ENCODE data around the gene GPR153. TPM values are rescaled to one million over a fixed set of nuclear protein-coding genes. Genes with fewer than 3 reads are reported as not detected.
"Not testable (repeated sequence)": the region's sequence is repeated elsewhere in the genome, so short reads cannot be mapped to it uniquely, and the experiment has no call there.

GPR153 gene
- total RNA-seq: 10 to 100 TPM in 3 of 4 donors, 1 to 10 TPM in 1; 5.6 to 16.1 (median 14.2) TPM

DNA sequence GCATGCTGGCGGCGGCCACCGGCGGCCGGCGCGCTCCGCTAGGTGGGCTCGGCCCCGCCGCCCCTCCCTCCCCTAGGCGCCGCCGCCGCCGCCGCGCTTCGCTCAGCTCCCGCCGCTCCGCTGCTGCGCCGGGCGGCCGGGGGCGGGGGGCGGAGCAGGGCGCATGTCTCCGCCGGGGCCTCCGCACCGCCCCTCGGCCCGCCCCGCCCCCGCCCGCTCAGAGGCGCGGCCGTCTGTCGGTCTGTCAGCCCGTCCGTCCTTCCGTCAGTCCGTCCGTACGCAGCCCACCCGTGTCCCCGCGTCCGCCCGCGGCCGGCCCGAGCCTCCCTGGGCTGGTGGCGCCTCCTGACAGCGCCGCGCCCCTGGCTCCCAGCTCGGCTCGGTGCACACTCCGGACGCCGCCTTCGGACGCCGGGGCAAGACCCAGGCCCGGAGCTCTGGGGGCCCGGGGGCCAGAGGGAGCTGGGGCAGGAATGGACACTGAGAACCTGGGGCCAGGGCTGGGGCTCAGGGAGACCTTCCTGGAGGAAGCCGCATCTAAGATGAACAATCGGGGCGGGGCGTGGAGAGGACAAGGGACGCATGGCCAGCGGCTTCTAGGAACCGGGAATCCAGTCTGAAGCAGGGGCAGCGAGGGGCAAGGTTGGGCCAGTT is at the start of gene GPR153:
Gene GPR153, minus strand, starts transcription at position 138 of the 654 bp plus-strand sequence. CDS start 6,193 bp downstream, outside the sequence.
- peak within 1 kb of the TSS; percentile 88 for H3K4me3 ChIP-seq
- H3K9me3 ChIP-seq: no peaks in the 10 kb centered on the region
- DNase-seq (ENCODE audit: low spot score in 2 of 2): peak in 1 of 2 donors; percentile 79
- whole genome bisulfite sequencing: 1% methylated on average over 27 of the region's 78 CpGs
- TF ChIP-seq POLR2AphosphoS5 (IDR thresholded peaks at IDR 0.05) (no peak), EP300 (IDR thresholded peaks at IDR 0.05) (no peak), POLR2A (IDR thresholded peaks at IDR 0.05) (no peak)
- TF ChIP-seq, protein P1, sequence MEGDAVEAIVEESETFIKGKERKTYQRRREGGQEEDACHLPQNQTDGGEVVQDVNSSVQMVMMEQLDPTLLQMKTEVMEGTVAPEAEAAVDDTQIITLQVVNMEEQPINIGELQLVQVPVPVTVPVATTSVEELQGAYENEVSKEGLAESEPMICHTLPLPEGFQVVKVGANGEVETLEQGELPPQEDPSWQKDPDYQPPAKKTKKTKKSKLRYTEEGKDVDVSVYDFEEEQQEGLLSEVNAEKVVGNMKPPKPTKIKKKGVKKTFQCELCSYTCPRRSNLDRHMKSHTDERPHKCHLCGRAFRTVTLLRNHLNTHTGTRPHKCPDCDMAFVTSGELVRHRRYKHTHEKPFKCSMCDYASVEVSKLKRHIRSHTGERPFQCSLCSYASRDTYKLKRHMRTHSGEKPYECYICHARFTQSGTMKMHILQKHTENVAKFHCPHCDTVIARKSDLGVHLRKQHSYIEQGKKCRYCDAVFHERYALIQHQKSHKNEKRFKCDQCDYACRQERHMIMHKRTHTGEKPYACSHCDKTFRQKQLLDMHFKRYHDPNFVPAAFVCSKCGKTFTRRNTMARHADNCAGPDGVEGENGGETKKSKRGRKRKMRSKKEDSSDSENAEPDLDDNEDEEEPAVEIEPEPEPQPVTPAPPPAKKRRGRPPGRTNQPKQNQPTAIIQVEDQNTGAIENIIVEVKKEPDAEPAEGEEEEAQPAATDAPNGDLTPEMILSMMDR (IDR thresholded peaks at IDR 0.05): no peak
- peaks cover 66% of the 10 kb centered on the region for H3K4me1 ChIP-seq
- peak within 1 kb of the TSS; percentile 61 for H3K27ac ChIP-seq
- no peaks in the 10 kb centered on the region for H3K27me3 ChIP-seq
- H3K36me3 ChIP-seq: no peaks in the 10 kb centered on the region

- Histone ChIP-seq H3K9me3 (no peaks in the 10 kb centered on the region), H3K36me3 (no peaks in the 10 kb centered on the region), H3K27ac (no peak overlapping the region), H3K27me3 (no peaks in the 10 kb centered on the region), H3K4me1 (peaks cover 4% of the 10 kb centered on the region), H3K4me3 (no peak overlapping the region)
- WGBS: 94% methylated on average over 9 of the region's 9 CpGs
- no peak for TF ChIP-seq POLR2AphosphoS5 (IDR thresholded peaks at IDR 0.05)
- TF ChIP-seq POLR2A (IDR thresholded peaks at IDR 0.05): no peak
- no peak for DNase-seq (ENCODE audit: low spot score in 2 of 2)
These were observed 49.4 kb upstream of the GPR153 start for GRCh38 chr1:6310116-6310848.

- 81% methylated on average over 7 of the region's 7 CpGs for WGBS
- Histone ChIP-seq H3K4me1 (peaks cover 4% of the 10 kb centered on the region), H3K4me3 (no peak overlapping the region), H3K27ac (no peak overlapping the region), H3K9me3 (no peaks in the 10 kb centered on the region), H3K27me3 (no peaks in the 10 kb centered on the region), H3K36me3 (no peaks in the 10 kb centered on the region)
- TF ChIP-seq, protein P1 (IDR thresholded peaks at IDR 0.05): no peak
- TF ChIP-seq POLR2AphosphoS5 (IDR thresholded peaks at IDR 0.05) (no peak), EP300 (IDR thresholded peaks at IDR 0.05) (no peak), POLR2A (IDR thresholded peaks at IDR 0.05) (no peak)
- no peak for DNase-seq (ENCODE audit: low spot score in 2 of 2)
These were observed 48.7 kb upstream of the GPR153 start for GRCh38 chr1:6309564-6309963.

DNA sequence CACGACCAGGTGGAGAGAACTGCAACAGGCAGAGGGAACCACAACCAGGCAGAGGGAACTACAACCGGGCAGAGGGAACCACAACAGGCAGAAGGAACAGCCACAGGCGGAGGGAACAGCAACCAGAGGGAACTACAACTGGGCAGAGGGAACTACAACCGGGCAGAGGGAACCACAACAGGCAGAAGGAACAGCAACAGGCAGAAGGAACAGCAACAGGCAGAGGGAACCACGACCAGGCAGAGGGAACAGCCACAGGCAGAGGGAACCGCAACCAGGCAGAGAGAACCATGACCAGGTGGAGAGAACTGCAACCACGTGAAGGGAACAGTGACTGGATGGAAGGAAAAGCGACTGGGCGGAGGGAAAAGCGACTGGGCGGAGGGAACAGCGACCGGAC is 47.6 kb upstream of the GPR153 start:
- Histone ChIP-seq H3K4me3 (no peak overlapping the region), H3K4me1 (peaks cover 4% of the 10 kb centered on the region), H3K27ac (no peak overlapping the region), H3K36me3 (no peaks in the 10 kb centered on the region), H3K27me3 (no peaks in the 10 kb centered on the region), H3K9me3 (no peaks in the 10 kb centered on the region)
- WGBS: 91% methylated on average over 13 of the region's 13 CpGs
- TF ChIP-seq, protein P1 (IDR thresholded peaks at IDR 0.05): no peak
- TF ChIP-seq POLR2AphosphoS5 (IDR thresholded peaks at IDR 0.05): no peak
- TF ChIP-seq POLR2A (IDR thresholded peaks at IDR 0.05): no peak
- TF ChIP-seq EP300 (IDR thresholded peaks at IDR 0.05): no peak
- no peak for DNase-seq (ENCODE audit: low spot score in 2 of 2)

DNA sequence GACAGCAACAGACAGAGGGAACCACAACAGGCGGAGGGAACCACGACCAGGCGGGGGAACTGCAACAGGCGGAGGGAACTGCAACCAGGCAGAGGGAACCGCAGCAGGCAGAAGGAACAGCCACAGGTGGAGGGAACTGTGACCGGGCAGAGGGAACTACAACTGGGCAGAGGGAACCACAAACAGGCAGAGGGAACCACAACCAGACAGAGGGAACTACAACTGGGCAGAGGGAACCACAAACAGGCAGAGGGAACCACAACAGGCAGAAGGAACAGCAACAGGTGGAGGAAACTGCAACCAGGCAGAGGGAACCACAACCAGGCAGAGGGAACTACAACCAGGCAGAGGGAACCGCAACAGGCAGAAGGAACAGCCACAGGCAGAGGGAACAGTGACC is 46.8 kb upstream of the GPR153 start:
- 92% methylated on average over 7 of the region's 7 CpGs for WGBS
- H3K4me1 ChIP-seq; H3K27me3 ChIP-seq; H3K36me3 ChIP-seq; H3K4me3 ChIP-seq; H3K27ac ChIP-seq; H3K9me3 ChIP-seq; DNase-seq (ENCODE audit: low spot score in 2 of 2): not testable (repeated sequence)

DNA sequence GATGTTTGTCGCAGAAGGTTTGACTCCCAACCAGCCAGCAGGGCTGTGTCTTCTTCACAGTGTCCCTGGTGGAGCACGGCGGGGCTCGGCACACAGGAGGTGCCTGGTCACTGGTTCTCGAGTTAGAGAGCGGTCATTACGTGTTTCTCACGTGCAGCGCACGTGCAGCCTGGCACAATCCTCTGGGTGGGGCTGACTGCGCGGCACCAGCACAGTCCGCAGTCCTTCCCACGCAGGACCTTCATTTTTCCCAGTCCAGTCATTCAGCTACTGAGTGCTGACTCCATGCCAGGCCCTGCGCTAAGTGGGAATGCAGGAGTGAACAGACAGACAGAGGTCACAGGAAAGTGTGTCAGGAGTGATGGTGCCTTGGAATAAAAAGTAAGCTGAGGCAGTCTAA is 46.2 kb upstream of the GPR153 start:
- no peak for DNase-seq (ENCODE audit: low spot score in 2 of 2)
- 92% methylated on average over 14 of the region's 15 CpGs for WGBS
- Histone ChIP-seq H3K27ac (no peak overlapping the region), H3K27me3 (no peaks in the 10 kb centered on the region), H3K4me1 (no peaks in the 10 kb centered on the region), H3K4me3 (no peak overlapping the region), H3K36me3 (no peaks in the 10 kb centered on the region), H3K9me3 (no peaks in the 10 kb centered on the region)
- TF ChIP-seq EP300 (IDR thresholded peaks at IDR 0.05) (no peak), POLR2A (IDR thresholded peaks at IDR 0.05) (no peak), POLR2AphosphoS5 (IDR thresholded peaks at IDR 0.05) (no peak)
- TF ChIP-seq, protein P1 (IDR thresholded peaks at IDR 0.05): no peak

All from suprapubic skin (tissue), 4 donors.